ENCODE data around the gene ATP2C2.

GRCh38 chr16:84373907-84374489 is 5.7 kb downstream of the ATP2C2 start:
- TF ChIP-seq CTCF (conservative IDR thresholded peaks at IDR 0.05) (no peak), ZFX (IDR thresholded peaks at IDR 0.05) (no peak)

Measured in C4-2B (cell line).